K562 (cell line): ENCODE results near the gene AGAP3. TPM values are rescaled to one million over a fixed set of nuclear protein-coding genes. Genes with fewer than 3 reads are reported as not detected.

ENCODE experiments used
- CTCF ChIP-seq, 3 experiments: IDR thresholded peaks in 2 of 3; conservative IDR thresholded peaks in 1 of 3; 2 replicates each; pipeline ENCODE4 v1.5.1; 2011 to 2012; ENCODE audit warnings: low read length in 3 of 3, mild to moderate bottlenecking in 3 of 3, control low read depth in 2 of 3, improper control_type of control experiment in 1 of 3, inconsistent platforms in 1 of 3, low read depth in 1 of 3, mixed read lengths in 1 of 3, moderate library complexity in 1 of 3; ENCODE audit not compliant: insufficient read depth in 2 of 3
- CTCFL ChIP-seq: IDR thresholded peaks from 2 replicates; pipeline ENCODE4 v1.6.1; 2011; ENCODE audit warnings: borderline replicate concordance, low read depth, mild to moderate bottlenecking, moderate library complexity, low read length; ENCODE audit not compliant: insufficient read depth, poor library complexity, severe bottlenecking
- E2F8 ChIP-seq: fragments of 450-650 bp; IDR thresholded peaks from 2 replicates; pipeline ENCODE4 v1.7.1; 2018; ENCODE audit warnings: mild to moderate bottlenecking, low read depth; ENCODE audit not compliant: partially characterized antibody
- ELF4 ChIP-seq: fragments of 450-650 bp; formaldehyde crosslinking; IDR thresholded peaks from 2 replicates; pipeline ENCODE4 v1.4.0; 2022; ENCODE audit warnings: missing genetic modification characterization
- ETS2 ChIP-seq: IDR thresholded peaks from 2 replicates; pipeline ENCODE4 v1.6.1; 2016; ENCODE audit warnings: borderline replicate concordance, missing genetic modification characterization, mild to moderate bottlenecking, moderate library complexity, missing compliant biosample characterization; ENCODE audit not compliant: poor library complexity, severe bottlenecking
- FOXJ2 ChIP-seq: fragments of 200-800 bp; sonication (Bioruptor generic); IDR thresholded peaks from 2 replicates; pipeline ENCODE4 v1.6.1; 2016; ENCODE audit warnings: missing genetic modification characterization, missing compliant biosample characterization
- ID3 ChIP-seq, 2 experiments: fragments of 250-450 bp in 1 of 2; fragments of 450-650 bp in 1 of 2; sonication (Bioruptor Pico) in 1 of 2; IDR thresholded peaks; 2 replicates each; pipeline versions ENCODE4 v1.6.1 to v1.8.0; 2016 to 2021; ENCODE audit warnings: mild to moderate bottlenecking in 2 of 2, moderate library complexity in 2 of 2, missing compliant biosample characterization in 1 of 2, missing genetic modification characterization in 1 of 2
- ILF3 ChIP-seq: fragments of 450-650 bp; IDR thresholded peaks from 2 replicates; pipeline ENCODE4 v1.6.1; 2018; ENCODE audit warnings: antibody characterized with exemption, mild to moderate bottlenecking, moderate library complexity, borderline replicate concordance
- MAZ ChIP-seq, 2 experiments: fragments of 450-650 bp in 1 of 2; sonication (generic) in 1 of 2; formaldehyde crosslinking; IDR thresholded peaks in 1 of 2; conservative IDR thresholded peaks in 1 of 2; 2 replicates each; pipeline versions ENCODE4 v1.4.0 to v1.5.0; 2020; ENCODE audit warnings: mild to moderate bottlenecking in 1 of 2, missing genetic modification reagents in 1 of 2
- MIER1 ChIP-seq: fragments of 450-650 bp; IDR thresholded peaks from 2 replicates; pipeline ENCODE4 v1.6.1; 2016; ENCODE audit warnings: antibody characterized with exemption, mild to moderate bottlenecking, low read depth
- NR2C2 ChIP-seq, 2 experiments: fragments of 200-800 bp in 1 of 2; sonication (Bioruptor generic) in 1 of 2; sonication (generic) in 1 of 2; formaldehyde crosslinking in 1 of 2; IDR thresholded peaks; 2 replicates each; pipeline versions ENCODE4 v1.6.1 to v1.8.0; 2016 to 2022; ENCODE audit warnings: mild to moderate bottlenecking in 1 of 2, missing compliant biosample characterization in 1 of 2, missing genetic modification characterization in 1 of 2, missing genetic modification reagents in 1 of 2
- PPARD ChIP-seq: fragments of 250-450 bp; sonication (Bioruptor Pico); IDR thresholded peaks from 2 replicates; pipeline ENCODE4 v1.8.0; 2022; ENCODE audit warnings: inconsistent platforms, mild to moderate bottlenecking, moderate library complexity
- SIRT6 ChIP-seq: IDR thresholded peaks from one replicate; pipeline ENCODE4 v1.6.1; 2012; ENCODE audit warnings: low read depth, mild to moderate bottlenecking, control low read depth, inconsistent platforms, low read length, moderate library complexity
- SMAD3 ChIP-seq: fragments of 450-650 bp; formaldehyde crosslinking; conservative IDR thresholded peaks from 2 replicates; pipeline ENCODE4 v1.4.0; 2020; ENCODE audit warnings: mild to moderate bottlenecking
- SMARCB1 ChIP-seq: IDR thresholded peaks from 2 replicates; pipeline ENCODE4 v1.6.1; 2011; ENCODE audit warnings: improper control_type of control experiment, low read depth; ENCODE audit not compliant: insufficient read length
- U2AF1 ChIP-seq: fragments of 200-400 bp; formaldehyde crosslinking; optimal IDR thresholded peaks from 2 replicates; pipeline ENCODE3; 2017; ENCODE audit warnings: mild to moderate bottlenecking, low read depth, low read length, moderate library complexity
- ZNF232 ChIP-seq: sonication (generic); formaldehyde crosslinking; IDR thresholded peaks from 2 replicates; pipeline ENCODE4 v1.8.0; 2022; ENCODE audit warnings: mild to moderate bottlenecking, missing genetic modification reagents
- ZNF384 ChIP-seq: IDR thresholded peaks from 2 replicates; pipeline ENCODE4 v1.6.1; 2012; ENCODE audit warnings: low read depth, low read length, improper control_type of control experiment
- ZNF75A ChIP-seq: fragments of 450-650 bp; formaldehyde crosslinking; IDR thresholded peaks from 2 replicates; pipeline ENCODE4 v1.4.0; 2020; ENCODE audit warnings: mild to moderate bottlenecking
- polyA plus RNA-seq, 8 experiments: library from polyadenylated mRNA; depleted of rRNA in 4 of 8; stranded (reverse) in 5 of 8; unstranded in 3 of 8; fragments of >200 nt; fragmentation: Nextera tagmentation in 2 of 8; fragmentation: Illumina TruSeq in 1 of 8; extraction: Ambion mirVana in 2 of 8; extraction: Trizol in 1 of 8; gene quantifications; 2 replicates each; pipeline versions ENCODE4 v1.2.1 to v1.2.3, GENCODE V29; 2011 to 2014; ENCODE audit warnings: inconsistent platforms in 1 of 8, missing spikeins in 1 of 8
- total RNA-seq, 7 experiments: library from RNA; depleted of rRNA in 6 of 7; stranded (reverse); fragments of >200 nt in 6 of 7; fragmentation: Illumina TruSeq in 2 of 7; extraction: Trizol in 2 of 7; gene quantifications; 2 replicates each; pipeline versions ENCODE4 v1.2.1 to v1.2.3, GENCODE V29; 2011 to 2021; ENCODE audit warnings: low replicate concordance in 1 of 7

The AGAP3 gene
- total and polyA plus RNA-seq, 9 of the 15 experiments (the other 6 are each of a cell fraction or from before 2014, with no cell fraction given): 3.4 to 208 (median 62.2) TPM

- TF ChIP-seq CTCF (IDR thresholded peaks at IDR 0.05 in 2 of 3, conservative IDR thresholded peaks at IDR 0.05 in 1 of 3; ENCODE audit: insufficient read depth in 2 of 3, low read depth in 1 of 3, low read length in 3 of 3): peak in 1 of 3 experiments; percentile 11; a peak in 1 of 6 replicates
- no peak for TF ChIP-seq ZNF75A
- TF ChIP-seq ZNF384: no peak
- TF ChIP-seq SMARCB1: no peak
- TF ChIP-seq E2F8: no peak
- TF ChIP-seq ILF3: no peak
- peak; percentile 77 to 96 for TF ChIP-seq MAZ (CRISPR knock-in tag; conservative IDR thresholded peaks at IDR 0.05 in 1 of 2, IDR thresholded peaks at IDR 0.05 in 1 of 2)
- no peak for TF ChIP-seq MIER1
- TF ChIP-seq SMAD3: no peak
- TF ChIP-seq U2AF1: peak; percentile 15
- no peak for TF ChIP-seq SIRT6
- no peak for TF ChIP-seq ELF4 (CRISPR knock-in tag)
- no peak for TF ChIP-seq ID3 (CRISPR knock-in tag; IDR thresholded peaks at IDR 0.05)
- peak; percentile 29; the same call in 1 of the 2 replicates for TF ChIP-seq ID3 (tag; IDR thresholded peaks at IDR 0.05)
- TF ChIP-seq FOXJ2 (tag): no peak
- TF ChIP-seq NR2C2 (CRISPR knock-in tag; IDR thresholded peaks at IDR 0.05): peak; percentile 78
- peak; percentile 90 for TF ChIP-seq NR2C2 (tag; IDR thresholded peaks at IDR 0.05)
- no peak for TF ChIP-seq CTCFL
- no peak for TF ChIP-seq ZNF232 (CRISPR knock-in tag)
- TF ChIP-seq PPARD (CRISPR knock-in tag): no peak
- TF ChIP-seq ETS2 (tag): no peak
Measured at GRCh38 chr7:151083071-151083823, 3.0 kb upstream of the AGAP3 start, which contains the start of gene TMUB1 (continued).
